Measurements from ENCODE around the gene SEMA3C.

GRCh38 chr7:80827239-80827633 lies 91.6 kb downstream of the SEMA3C start:
- TF ChIP-seq, protein P1, sequence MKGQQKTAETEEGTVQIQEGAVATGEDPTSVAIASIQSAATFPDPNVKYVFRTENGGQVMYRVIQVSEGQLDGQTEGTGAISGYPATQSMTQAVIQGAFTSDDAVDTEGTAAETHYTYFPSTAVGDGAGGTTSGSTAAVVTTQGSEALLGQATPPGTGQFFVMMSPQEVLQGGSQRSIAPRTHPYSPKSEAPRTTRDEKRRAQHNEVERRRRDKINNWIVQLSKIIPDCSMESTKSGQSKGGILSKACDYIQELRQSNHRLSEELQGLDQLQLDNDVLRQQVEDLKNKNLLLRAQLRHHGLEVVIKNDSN (IDR thresholded peaks at IDR 0.05), result no peak
- TF ChIP-seq, protein P2, sequence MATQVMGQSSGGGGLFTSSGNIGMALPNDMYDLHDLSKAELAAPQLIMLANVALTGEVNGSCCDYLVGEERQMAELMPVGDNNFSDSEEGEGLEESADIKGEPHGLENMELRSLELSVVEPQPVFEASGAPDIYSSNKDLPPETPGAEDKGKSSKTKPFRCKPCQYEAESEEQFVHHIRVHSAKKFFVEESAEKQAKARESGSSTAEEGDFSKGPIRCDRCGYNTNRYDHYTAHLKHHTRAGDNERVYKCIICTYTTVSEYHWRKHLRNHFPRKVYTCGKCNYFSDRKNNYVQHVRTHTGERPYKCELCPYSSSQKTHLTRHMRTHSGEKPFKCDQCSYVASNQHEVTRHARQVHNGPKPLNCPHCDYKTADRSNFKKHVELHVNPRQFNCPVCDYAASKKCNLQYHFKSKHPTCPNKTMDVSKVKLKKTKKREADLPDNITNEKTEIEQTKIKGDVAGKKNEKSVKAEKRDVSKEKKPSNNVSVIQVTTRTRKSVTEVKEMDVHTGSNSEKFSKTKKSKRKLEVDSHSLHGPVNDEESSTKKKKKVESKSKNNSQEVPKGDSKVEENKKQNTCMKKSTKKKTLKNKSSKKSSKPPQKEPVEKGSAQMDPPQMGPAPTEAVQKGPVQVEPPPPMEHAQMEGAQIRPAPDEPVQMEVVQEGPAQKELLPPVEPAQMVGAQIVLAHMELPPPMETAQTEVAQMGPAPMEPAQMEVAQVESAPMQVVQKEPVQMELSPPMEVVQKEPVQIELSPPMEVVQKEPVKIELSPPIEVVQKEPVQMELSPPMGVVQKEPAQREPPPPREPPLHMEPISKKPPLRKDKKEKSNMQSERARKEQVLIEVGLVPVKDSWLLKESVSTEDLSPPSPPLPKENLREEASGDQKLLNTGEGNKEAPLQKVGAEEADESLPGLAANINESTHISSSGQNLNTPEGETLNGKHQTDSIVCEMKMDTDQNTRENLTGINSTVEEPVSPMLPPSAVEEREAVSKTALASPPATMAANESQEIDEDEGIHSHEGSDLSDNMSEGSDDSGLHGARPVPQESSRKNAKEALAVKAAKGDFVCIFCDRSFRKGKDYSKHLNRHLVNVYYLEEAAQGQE (IDR thresholded peaks at IDR 0.05; ENCODE audit: low read depth), result no peak
- TF ChIP-seq EP300 (IDR thresholded peaks at IDR 0.05; ENCODE audit: borderline replicate concordance) (no peak), EGR1 (IDR thresholded peaks at IDR 0.05) (no peak)

Measured in Ishikawa (cell line).